ENCODE data around the gene CHCHD5. TPM values are rescaled to one million over a fixed set of nuclear protein-coding genes. Genes with fewer than 3 reads are reported as not detected.
"Not testable (repeated sequence)": the region's sequence is repeated elsewhere in the genome, so short reads cannot be mapped to it uniquely, and the experiment has no call there.

CHCHD5 gene
- total RNA-seq, 2 experiments from 2014 or later, result 35.8 to 38.6 TPM

- ChIA-PET POLR2A (no interaction called here), CTCF (interaction anchor here (1.3 to 4.7 kb wide), 3 partner anchors 15 to 165 kb away, joined by 3 to 16 read pairs (median 9); no protein-coding TSS in a partner anchor)
Observed at GRCh38 chr2:112584891-112585250, 462 bp downstream of the CHCHD5 start.

- ChIA-PET CTCF (interaction anchor here (2.2 to 4.7 kb wide), 2 partner anchors 15 to 140 kb away, joined by 9 to 16 read pairs; no protein-coding TSS in a partner anchor), POLR2A (interaction anchor here (0.6 kb wide), 1 partner anchor 11 kb away, joined by 4 read pairs; no protein-coding TSS in a partner anchor)
Observed at GRCh38 chr2:112585400-112585799, 991 bp downstream of the CHCHD5 start.

- ChIA-PET POLR2A (interaction anchor here (0.6 kb wide), 1 partner anchor 10 kb away, joined by 4 read pairs; no protein-coding TSS in a partner anchor), CTCF (interaction anchor here (4.7 kb wide), 1 partner anchor 140 kb away, joined by 16 read pairs; no protein-coding TSS in a partner anchor)
Observed at GRCh38 chr2:112585873-112586464, 1.6 kb downstream of the CHCHD5 start.

GRCh38 chr2:112588611-112589045 lies 4.2 kb downstream of the CHCHD5 start:
- CTCF ChIA-PET, result interaction anchor here (1.4 kb wide), 1 partner anchor 11 kb away, joined by 7 read pairs; no protein-coding TSS in a partner anchor
- POLR2A ChIA-PET, result interaction anchor here (0.6 kb wide), 1 partner anchor 229 kb away, joined by 4 read pairs; no protein-coding TSS in a partner anchor

- CTCF ChIA-PET, result interaction anchor here (1.1 kb wide), 1 partner anchor 9 kb away, joined by 3 read pairs; no protein-coding TSS in a partner anchor
Observed at GRCh38 chr2:112591413-112591812, 7.0 kb downstream of the CHCHD5 start.

GRCh38 chr2:112593736-112594135 lies 9.3 kb downstream of the CHCHD5 start:
- ChIA-PET CTCF (no interaction called here), POLR2A (no interaction called here)

More at GRCh38 chr2:112591413-112591812, 7.0 kb downstream of the CHCHD5 start:
- POLR2A ChIA-PET, result no interaction called here

GRCh38 chr2:112597537-112598322 lies 13.3 kb downstream of the CHCHD5 start:
- CTCF ChIA-PET, result interaction anchor here (1.5 to 2.1 kb wide), 2 partner anchors 28 to 129 kb away, joined by 3 to 13 read pairs; no protein-coding TSS in a partner anchor
- POLR2A ChIA-PET, result no interaction called here

- ChIA-PET POLR2A (no interaction called here), CTCF (interaction anchor here (0.8 to 3.7 kb wide), 19 partner anchors 9 to 284 kb away, joined by 3 to 52 read pairs (median 4); partner anchors contain the start of gene CHCHD5)
Observed at GRCh38 chr2:112600634-112601033, 16.2 kb downstream of the CHCHD5 start.

- ChIA-PET CTCF (interaction anchor here (0.9 to 3.7 kb wide), 2 partner anchors 25 to 125 kb away, joined by 3 to 52 read pairs; no protein-coding TSS in a partner anchor), POLR2A (no interaction called here)
Observed at GRCh38 chr2:112601754-112602153, 17.3 kb downstream of the CHCHD5 start.

- CTCF ChIA-PET, result interaction anchor here (0.8 to 3.7 kb wide), 3 partner anchors 43 to 124 kb away, joined by 3 to 52 read pairs (median 4); partner anchors contain the start of gene SLC20A1
- POLR2A ChIA-PET, result no interaction called here
Observed at GRCh38 chr2:112602917-112603316, 18.5 kb downstream of the CHCHD5 start.

- POLR2A ChIA-PET, result no interaction called here
- CTCF ChIA-PET, result interaction anchor here (0.8 to 1.3 kb wide), 3 partner anchors 51 to 123 kb away, joined by 3 to 4 read pairs (median 3); no protein-coding TSS in a partner anchor
Observed at GRCh38 chr2:112603731-112604130, 19.3 kb downstream of the CHCHD5 start.

GRCh38 chr2:112604952-112605351 lies 20.5 kb downstream of the CHCHD5 start:
- ChIA-PET CTCF (interaction anchor here (0.9 to 1.3 kb wide), 2 partner anchors 120 to 123 kb away, joined by 3 to 4 read pairs; no protein-coding TSS in a partner anchor), POLR2A (no interaction called here)

GRCh38 chr2:112605926-112606325 lies 21.5 kb downstream of the CHCHD5 start:
- ChIA-PET POLR2A (no interaction called here), CTCF (interaction anchor here (0.9 kb wide), 1 partner anchor 122 kb away, joined by 3 read pairs; no protein-coding TSS in a partner anchor)

GRCh38 chr2:112606547-112606946 lies 22.1 kb downstream of the CHCHD5 start:
- CTCF ChIA-PET, result no interaction called here

GRCh38 chr2:112607680-112608438 lies 23.4 kb downstream of the CHCHD5 start:
- CTCF ChIA-PET, result interaction anchor here (1.3 kb wide), 1 partner anchor 19 kb away, joined by 3 read pairs; no protein-coding TSS in a partner anchor

More at GRCh38 chr2:112606547-112606946, 22.1 kb downstream of the CHCHD5 start:
- POLR2A ChIA-PET, result no interaction called here

GRCh38 chr2:112609320-112609719 lies 24.9 kb downstream of the CHCHD5 start:
- CTCF ChIA-PET, result interaction anchor here (1.0 kb wide), 1 partner anchor 9 kb away, joined by 3 read pairs; no protein-coding TSS in a partner anchor
- POLR2A ChIA-PET, result not testable (repeated sequence)

More at GRCh38 chr2:112607680-112608438, 23.4 kb downstream of the CHCHD5 start:
- POLR2A ChIA-PET, result no interaction called here

GRCh38 chr2:112612283-112612682 lies 27.9 kb downstream of the CHCHD5 start:
- POLR2A ChIA-PET, CTCF ChIA-PET: not testable (repeated sequence)

- CTCF ChIA-PET, result interaction anchor here (0.6 to 1.2 kb wide), 3 partner anchors 76 to 1951 kb away, joined by 3 to 4 read pairs (median 4); no protein-coding TSS in a partner anchor
- POLR2A ChIA-PET, result no interaction called here
Observed at GRCh38 chr2:112614201-112614840, 29.9 kb downstream of the CHCHD5 start.
